Measurements from ENCODE around the gene UROC1.

Gene UROC1

GRCh38 chr3:126476166-126477060, 41.2 kb downstream of the UROC1 start:
- no peak for FAIRE-seq

GRCh38 chr3:126475413-126476114, 42.0 kb downstream of the UROC1 start, which contains the start of gene ZXDC:
Gene ZXDC (minus strand): TSS chr3:126475891. CDS start chr3:126475865, 26 bp downstream.
- no peak for FAIRE-seq

DNA sequence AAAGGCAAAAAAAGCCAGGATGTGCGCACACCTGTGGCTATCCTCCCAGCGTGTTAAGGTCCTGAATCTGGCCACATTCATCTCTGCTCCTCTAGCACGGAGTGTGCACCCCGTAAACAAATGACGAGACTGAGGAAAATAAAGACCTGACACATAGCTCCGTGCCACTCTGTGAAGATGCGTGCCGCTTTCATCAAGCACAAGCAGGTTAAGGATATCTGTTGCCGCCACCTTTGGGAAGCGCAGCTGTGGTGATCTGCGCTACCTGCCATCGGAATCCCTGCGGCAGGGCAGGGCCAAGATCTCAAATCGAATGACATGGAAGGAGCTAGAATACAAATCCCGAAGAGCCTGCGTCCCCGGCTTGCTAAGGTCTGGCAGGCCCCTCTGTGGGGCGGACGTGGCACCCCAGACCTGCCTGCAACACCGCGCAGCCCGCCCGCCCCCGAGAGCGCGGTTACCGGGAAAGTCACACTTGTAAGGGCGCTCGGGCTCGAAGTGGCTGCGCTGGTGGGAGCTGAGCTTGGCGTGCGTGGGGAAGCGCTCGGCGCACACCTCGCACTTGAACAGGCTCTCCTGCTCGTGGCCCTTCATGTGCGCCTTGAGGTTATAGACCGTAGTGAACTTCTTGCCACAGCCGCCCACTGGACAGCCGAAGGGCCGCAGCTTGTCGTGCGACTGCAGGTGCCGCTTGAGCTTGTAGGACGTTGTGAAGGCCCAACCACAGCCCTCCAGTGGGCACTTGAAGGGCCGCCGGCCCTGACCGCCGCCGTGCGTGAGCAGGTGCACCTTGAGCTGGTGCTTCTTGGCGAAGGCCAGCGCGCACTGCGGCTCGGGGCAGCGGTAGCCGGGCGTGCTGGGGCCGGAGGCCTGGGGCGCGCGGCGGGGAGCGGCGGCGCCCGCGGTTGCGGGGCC, 42.8 kb downstream of the UROC1 start:
- FAIRE-seq = no peak

- FAIRE-seq = no peak
Observed at GRCh38 chr3:126473292-126474168, 44.0 kb downstream of the UROC1 start.

- no peak for FAIRE-seq
Observed at GRCh38 chr3:126472277-126473006, 45.1 kb downstream of the UROC1 start.

- FAIRE-seq = no peak
Observed at GRCh38 chr3:126469479-126469878, 48.1 kb downstream of the UROC1 start.

- FAIRE-seq = no peak
Observed at GRCh38 chr3:126468028-126468891, 49.3 kb downstream of the UROC1 start.

DNA sequence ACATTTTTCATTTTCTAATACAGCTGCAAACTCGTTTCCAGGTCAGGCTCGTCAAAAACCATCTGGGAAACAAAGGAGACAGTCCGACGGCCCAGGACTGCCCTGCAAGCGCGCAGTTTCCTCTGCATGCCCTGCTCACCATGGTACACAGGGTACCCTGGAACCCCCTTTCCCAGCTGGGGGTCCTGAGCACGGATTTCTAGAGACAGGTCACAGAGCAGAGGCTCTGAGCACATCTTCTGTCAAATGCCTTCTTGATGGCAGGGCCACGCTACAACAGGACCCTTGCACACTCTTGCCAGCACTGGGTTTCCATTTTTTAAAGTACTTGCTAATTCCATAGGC, 50.0 kb downstream of the UROC1 start:
- no peak for FAIRE-seq

- no peak for FAIRE-seq
Observed at GRCh38 chr3:126466886-126467610, 50.5 kb downstream of the UROC1 start.

DNA sequence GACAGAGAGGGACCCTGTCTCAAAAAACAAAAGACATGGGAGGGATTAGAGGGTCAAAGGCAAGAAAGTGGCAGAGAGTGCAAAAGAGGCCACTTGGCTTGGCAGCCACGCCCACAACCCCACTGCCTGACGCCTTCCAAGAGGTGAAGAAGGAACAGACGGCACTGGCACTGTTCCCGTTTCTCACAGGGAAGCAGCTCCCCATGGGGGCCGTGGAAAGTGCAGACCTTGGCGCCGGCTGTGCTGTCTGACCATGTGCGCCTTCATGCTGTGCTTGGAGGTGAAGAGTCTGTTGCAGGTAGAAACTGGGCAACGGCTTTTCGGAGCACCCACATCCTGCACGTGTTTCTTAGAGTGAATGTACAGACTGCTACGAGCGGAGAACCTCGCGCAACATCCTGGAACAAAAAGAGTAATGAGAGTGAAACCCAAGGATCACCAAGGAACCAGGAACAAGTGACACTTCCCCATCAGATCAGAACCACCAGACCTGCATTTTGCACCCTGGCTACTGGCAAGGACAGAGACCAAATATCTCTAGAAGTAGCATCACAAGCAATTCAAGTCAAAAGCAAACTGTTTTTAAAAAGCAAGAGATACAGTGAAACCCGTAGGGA, 51.5 kb downstream of the UROC1 start:
- FAIRE-seq = no peak

GRCh38 chr3:126464997-126465396, 52.6 kb downstream of the UROC1 start:
- no peak for FAIRE-seq

DNA sequence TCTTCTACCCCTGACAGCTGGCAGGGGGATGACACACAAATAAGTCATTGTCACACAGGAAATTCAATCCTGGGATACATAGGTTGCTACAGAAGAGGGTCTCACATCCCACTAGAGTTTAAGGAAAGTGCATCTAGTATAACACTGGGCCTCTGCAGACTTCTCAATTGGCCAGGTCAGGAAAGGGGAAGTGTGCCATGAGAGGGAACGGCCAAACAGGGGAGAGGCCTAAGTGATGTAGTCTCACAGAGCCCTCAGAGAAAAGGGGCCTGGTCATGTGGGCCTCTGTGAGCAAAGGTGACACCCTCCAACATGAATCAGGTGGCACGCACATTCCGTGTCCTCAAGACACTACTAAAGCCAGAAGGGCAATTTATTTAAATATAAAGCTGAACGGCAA, 53.1 kb downstream of the UROC1 start:
- no peak for FAIRE-seq

DNA sequence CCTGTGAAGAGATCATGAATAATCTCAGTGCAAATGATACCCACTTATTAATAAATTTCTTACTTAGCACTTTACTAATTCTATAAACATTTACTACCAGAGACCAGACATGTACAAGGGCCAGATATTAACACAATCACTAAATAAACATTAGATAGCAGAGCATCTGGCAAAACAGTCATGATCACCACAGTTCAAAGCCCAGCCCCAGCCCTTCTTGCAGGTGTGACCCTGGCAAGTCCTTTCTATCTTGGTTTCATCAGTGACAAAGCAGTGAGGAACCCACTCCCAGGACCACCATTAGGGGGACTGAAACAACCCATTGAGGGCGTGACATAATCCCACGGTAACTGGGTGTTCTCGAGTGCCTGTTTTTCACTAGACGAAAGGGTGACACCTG, 53.5 kb downstream of the UROC1 start:
- peak; percentile 9 for FAIRE-seq

DNA sequence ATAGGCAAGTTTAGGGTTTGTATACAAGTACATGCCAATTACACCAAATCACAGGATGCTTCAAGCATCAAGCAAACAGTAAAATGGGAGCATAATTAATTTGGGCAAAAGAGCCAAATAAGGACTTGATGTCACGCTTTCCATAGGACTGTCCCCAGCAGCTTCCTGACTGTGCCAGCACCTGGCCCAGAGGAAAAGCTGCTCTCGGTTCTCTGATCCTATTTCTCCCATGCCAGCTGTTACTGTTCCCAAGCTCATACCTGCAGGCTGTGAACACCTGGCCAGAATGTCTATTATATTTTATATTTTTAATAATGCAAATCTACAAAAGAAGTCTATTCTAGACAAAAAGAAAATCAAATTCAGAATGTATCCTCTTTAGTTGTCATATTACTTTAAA, 54.1 kb downstream of the UROC1 start:
- FAIRE-seq = peak; percentile 21

GRCh38 chr3:126461450-126462070, 56.0 kb downstream of the UROC1 start:
- no peak for FAIRE-seq

GRCh38 chr3:126460381-126460780, 57.2 kb downstream of the UROC1 start:
- FAIRE-seq = no peak

DNA sequence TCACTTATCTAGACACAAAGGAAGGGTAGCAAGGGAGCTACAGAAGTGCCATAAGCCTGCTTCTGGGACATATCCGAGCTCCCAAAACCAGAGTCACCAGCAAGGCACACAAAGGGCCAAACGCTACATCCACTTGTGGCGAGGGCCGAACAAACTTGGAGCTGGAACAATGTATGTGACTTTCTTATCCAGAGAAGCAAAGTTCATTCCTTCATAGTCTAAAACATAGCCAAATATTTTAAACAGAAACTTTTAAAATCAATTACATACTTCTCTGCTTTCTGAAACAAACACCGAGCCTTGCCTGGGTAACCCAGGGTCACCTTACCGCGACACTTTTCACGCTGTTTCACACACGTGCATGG, 57.8 kb downstream of the UROC1 start:
- FAIRE-seq = no peak

- no peak for FAIRE-seq
Observed at GRCh38 chr3:126459111-126459762, 58.3 kb downstream of the UROC1 start.
